Stomach (tissue), 9 donors: ENCODE results near the gene CARMIL3. TPM values are rescaled to one million over a fixed set of nuclear protein-coding genes. Genes with fewer than 3 reads are reported as not detected.
"Not testable (repeated sequence)": the region's sequence is repeated elsewhere in the genome, so short reads cannot be mapped to it uniquely, and the experiment has no call there.

Experiments used
- DNase-seq, 2 donors: peaks; one replicate each; pipeline versions ENCODE4 v3.0.0 to v3.0.0-alpha.2; 2013 to 2019
- H3K27ac ChIP-seq, 5 donors: fragments of 200-600 bp in 4 of 5; sonication (generic) in 4 of 5; one replicate each; pipeline ENCODE4 v1.5.1; 2013 to 2019; ENCODE audit warnings: mild to moderate bottlenecking in 1 of 5, moderate library complexity in 1 of 5
- H3K27me3 ChIP-seq, 3 donors: fragments of 200-600 bp; sonication (generic); one replicate each; pipeline ENCODE4 v1.5.1; 2017 to 2019; ENCODE audit warnings: mixed run types in 1 of 3
- H3K36me3 ChIP-seq, 4 donors: fragments of 200-600 bp; sonication (generic); 1 replicate in 3 of 4; 2 replicates in 1 of 4; pipeline ENCODE4 v1.5.1; 2016 to 2019
- H3K4me1 ChIP-seq, 4 donors: fragments of 200-600 bp; sonication (generic); one replicate each; pipeline ENCODE4 v1.5.1; 2016 to 2019
- H3K4me3 ChIP-seq, 4 donors: fragments of 200-600 bp; sonication (generic) in 3 of 4; one replicate each; pipeline ENCODE4 v1.5.1; 2016 to 2019; ENCODE audit warnings: mild to moderate bottlenecking in 1 of 4
- H3K9me3 ChIP-seq, 4 donors: fragments of 200-600 bp; sonication (generic); one replicate each; pipeline ENCODE4 v1.5.1; 2016 to 2019
- EP300 ChIP-seq: sonication (generic); formaldehyde crosslinking; IDR thresholded peaks from one replicate; pipeline ENCODE4 v1.6.1; 2017; ENCODE audit warnings: antibody characterized with exemption
- POLR2A ChIP-seq, 4 donors: fragments of 450-650 bp; IDR thresholded peaks; one replicate each; pipeline ENCODE4 v1.6.1; 2016; ENCODE audit warnings: antibody characterized with exemption in 4 of 4, control low read depth in 2 of 4, mild to moderate bottlenecking in 1 of 4, moderate library complexity in 1 of 4
- POLR2AphosphoS5 ChIP-seq, 3 donors: sonication (generic); formaldehyde crosslinking; IDR thresholded peaks; one replicate each; pipeline ENCODE4 v1.6.1; 2016; ENCODE audit warnings: antibody characterized with exemption in 3 of 3
- WGBS, 5 donors: extraction: QIAGEN DNeasy Blood & Tissue Kit in 3 of 5; methylation state at CpG; one replicate each; pipeline versions ENCODE4 v1.1.5 to v1.1.7; 2013 to 2018; 5-methylcytosine and 5-hydroxymethylcytosine counted together
- intact Hi-C: fragments of 100-400 bp; cut with DNase I; formaldehyde crosslinking; loops from one replicate; pipeline ENCODE4 v1.15.1; 2023; ENCODE audit warnings: low total_unique reads
- polyA plus RNA-seq, 3 donors: library from polyadenylated mRNA; stranded (reverse); fragments of 200-250 nt; gene quantifications; one replicate each; pipeline ENCODE4 v1.2.3, GENCODE V29; 2013
- total RNA-seq, 5 donors: library from RNA; depleted of rRNA; stranded (reverse); fragments of >200 nt; gene quantifications; one replicate each; pipeline versions ENCODE4 v1.1.0 to v1.2.3, GENCODE V29; 2014 to 2016
- TF ChIP-seq, protein P1 (sequence below), 7 experiments: fragments of 450-650 bp in 4 of 7; fragments of 200-600 bp in 3 of 7; sonication (generic) in 3 of 7; IDR thresholded peaks; one replicate each; pipeline ENCODE4 v1.5.1; 2016 to 2019; ENCODE audit warnings: antibody characterized with exemption in 7 of 7, control low read depth in 2 of 7, mild to moderate bottlenecking in 1 of 7
- donor health status: healthy with polysubstance abuse.
- donor health status: Bipolar disorder and iron deficiency.
- donor health status: healthy.

The CARMIL3 gene
- total and polyA plus RNA-seq, 8 donors: 0.14 to 2.0 (median 0.50) TPM; not detected in 2

DNA sequence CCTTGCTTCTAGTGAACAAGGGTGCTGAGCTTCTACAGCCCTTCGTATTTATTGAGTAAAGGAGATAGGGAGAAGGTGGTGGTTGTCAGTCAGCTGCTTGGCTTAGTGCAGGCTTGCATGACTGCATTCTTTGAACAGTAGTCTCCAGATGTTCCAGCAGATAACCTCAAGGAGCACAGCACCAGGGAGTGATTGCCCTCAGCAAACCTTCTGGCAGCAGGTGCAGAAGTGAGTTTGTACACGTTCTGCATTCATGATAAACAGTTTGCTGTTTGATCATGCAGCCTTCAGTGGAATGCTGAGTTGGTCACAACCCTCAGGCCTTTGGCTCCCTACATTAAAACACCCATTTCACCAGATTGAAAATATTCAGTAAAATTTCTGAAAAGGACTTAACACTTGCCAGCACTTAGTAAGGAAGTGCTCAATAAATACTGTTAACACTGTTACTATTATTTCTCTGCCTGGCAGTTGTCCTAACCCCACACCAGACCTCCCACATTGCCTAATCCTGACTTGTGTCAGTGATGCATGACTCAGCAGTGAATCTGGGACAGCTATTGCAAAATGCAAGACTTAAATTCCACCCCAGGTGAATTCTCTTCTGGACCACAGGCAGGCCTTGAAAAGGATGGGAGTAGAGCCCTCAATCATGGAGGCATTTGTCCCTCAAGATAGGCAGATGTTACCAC, 18.9 kb upstream of the CARMIL3 start:
- WGBS, 5 donors: 34 to 64% (median 46%) methylated on average over 2 of the region's 2 CpGs
- H3K9me3 ChIP-seq: peaks cover 0 to 11% (median 0%) of the 10 kb centered on the region in 4 donors
- no peaks in the 10 kb centered on the region for H3K27me3 ChIP-seq
- peak in 1 of 2 donors; percentile 49 for DNase-seq
- no peaks in the 10 kb centered on the region for H3K36me3 ChIP-seq
- TF ChIP-seq POLR2A (IDR thresholded peaks at IDR 0.05): no peak
- TF ChIP-seq EP300: no peak
- TF ChIP-seq POLR2AphosphoS5 (IDR thresholded peaks at IDR 0.05): no peak
- TF ChIP-seq, protein P1, sequence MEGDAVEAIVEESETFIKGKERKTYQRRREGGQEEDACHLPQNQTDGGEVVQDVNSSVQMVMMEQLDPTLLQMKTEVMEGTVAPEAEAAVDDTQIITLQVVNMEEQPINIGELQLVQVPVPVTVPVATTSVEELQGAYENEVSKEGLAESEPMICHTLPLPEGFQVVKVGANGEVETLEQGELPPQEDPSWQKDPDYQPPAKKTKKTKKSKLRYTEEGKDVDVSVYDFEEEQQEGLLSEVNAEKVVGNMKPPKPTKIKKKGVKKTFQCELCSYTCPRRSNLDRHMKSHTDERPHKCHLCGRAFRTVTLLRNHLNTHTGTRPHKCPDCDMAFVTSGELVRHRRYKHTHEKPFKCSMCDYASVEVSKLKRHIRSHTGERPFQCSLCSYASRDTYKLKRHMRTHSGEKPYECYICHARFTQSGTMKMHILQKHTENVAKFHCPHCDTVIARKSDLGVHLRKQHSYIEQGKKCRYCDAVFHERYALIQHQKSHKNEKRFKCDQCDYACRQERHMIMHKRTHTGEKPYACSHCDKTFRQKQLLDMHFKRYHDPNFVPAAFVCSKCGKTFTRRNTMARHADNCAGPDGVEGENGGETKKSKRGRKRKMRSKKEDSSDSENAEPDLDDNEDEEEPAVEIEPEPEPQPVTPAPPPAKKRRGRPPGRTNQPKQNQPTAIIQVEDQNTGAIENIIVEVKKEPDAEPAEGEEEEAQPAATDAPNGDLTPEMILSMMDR (IDR thresholded peaks at IDR 0.05): no peak
- no peak overlapping the region for H3K27ac ChIP-seq
- H3K4me1 ChIP-seq: peaks cover 10 to 43% (median 22%) of the 10 kb centered on the region in 4 donors
- intact Hi-C loops: loop anchor here (10.0 kb wide), 1 partner anchor 58 kb away; no protein-coding TSS in a partner anchor
- no peak overlapping the region for H3K4me3 ChIP-seq

DNA sequence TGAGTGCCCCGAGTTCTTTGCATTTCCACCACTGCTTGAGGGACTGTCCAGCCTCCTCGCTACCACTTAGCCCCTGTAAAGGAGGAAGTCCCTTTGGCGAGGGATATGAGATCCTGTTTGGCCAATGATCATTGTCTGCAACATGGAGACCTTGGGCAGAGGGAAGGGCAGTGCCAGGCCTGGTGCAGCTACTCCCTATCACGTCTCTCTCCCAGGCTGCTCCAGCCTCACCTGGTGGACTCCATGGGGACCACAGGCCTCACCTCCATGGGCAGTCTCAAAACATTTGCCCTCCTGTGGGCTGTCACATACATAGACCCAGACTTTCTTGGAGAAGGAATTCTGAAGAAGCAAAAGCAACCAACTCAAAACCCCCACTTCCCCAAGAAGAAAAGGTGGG, 16.0 kb upstream of the CARMIL3 start:
- Histone ChIP-seq H3K9me3 (peaks cover 0 to 11% (median 0%) of the 10 kb centered on the region in 4 donors), H3K4me1 (peaks cover 10 to 44% (median 22%) of the 10 kb centered on the region in 4 donors), H3K4me3 (peak overlapping the region; percentile 51 to 67 (median 56)), H3K27ac (peak overlapping the region; percentile 89 to 95 (median 90))
- H3K27me3 ChIP-seq, H3K36me3 ChIP-seq, DNase-seq: not testable (repeated sequence)
- intact Hi-C loops: loop anchor here (10.0 kb wide), 1 partner anchor 61 kb away; no protein-coding TSS in a partner anchor
- 17 to 49% (median 31%) methylated on average over 3 to 4 of the region's 4 CpGs for WGBS, 5 donors

DNA sequence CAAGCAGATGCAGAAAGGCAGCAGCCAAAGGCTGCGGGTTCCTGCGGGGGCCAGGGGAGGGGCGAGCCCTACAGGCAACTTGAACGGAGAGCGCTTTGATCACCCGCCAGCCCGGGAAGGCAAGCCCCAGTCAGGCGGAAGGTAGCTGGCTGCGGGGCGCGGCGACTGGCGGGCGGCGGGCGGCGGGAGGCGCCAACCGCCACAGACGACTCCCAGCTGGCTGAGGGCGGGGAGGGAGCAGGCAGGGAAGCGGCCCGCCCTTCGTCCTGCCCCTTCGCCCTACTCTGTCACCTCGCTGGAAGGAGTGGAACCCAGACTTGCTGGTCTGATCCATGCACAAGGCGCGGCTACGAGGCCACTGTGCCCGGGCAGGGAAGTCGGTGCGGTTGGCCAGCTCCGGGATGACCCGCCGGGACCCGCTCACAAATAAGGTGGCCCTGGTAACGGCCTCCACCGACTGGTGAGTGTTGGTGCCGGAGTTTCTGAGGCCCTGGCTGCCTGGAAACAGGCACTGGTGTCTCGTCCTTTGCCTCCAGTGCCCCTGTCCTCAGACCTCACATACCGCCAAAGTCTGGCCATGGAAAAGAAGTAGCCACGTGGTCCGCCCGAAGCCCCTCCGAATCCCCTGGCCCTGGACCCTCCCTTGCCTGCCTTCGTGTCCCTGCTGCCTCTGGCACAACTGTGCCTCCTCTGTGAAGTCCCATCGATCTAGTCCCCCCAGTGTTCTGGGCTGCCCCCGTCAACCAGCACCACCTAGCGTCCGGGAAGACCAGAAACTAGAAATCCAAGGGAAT, 15.4 kb upstream of the CARMIL3 start:
- peaks cover 10 to 44% (median 22%) of the 10 kb centered on the region in 4 donors for H3K4me1 ChIP-seq
- H3K27ac ChIP-seq: peak overlapping the region; percentile 89 to 95 (median 90)
- no peaks in the 10 kb centered on the region for H3K36me3 ChIP-seq
- intact Hi-C loops: loop anchor here (10.0 kb wide), 1 partner anchor 62 kb away; no protein-coding TSS in a partner anchor
- DNase-seq: peak; percentile 90 to 95
- H3K27me3 ChIP-seq: no peaks in the 10 kb centered on the region
- peak overlapping the region; percentile 51 to 67 (median 56) for H3K4me3 ChIP-seq
- WGBS, 5 donors: 0 to 1% (median 0%) methylated on average over 38 to 50 of the region's 50 CpGs
- H3K9me3 ChIP-seq: peaks cover 0 to 11% (median 0%) of the 10 kb centered on the region in 4 donors
- peak in 2 of 3 donors; percentile 6 to 61 for TF ChIP-seq POLR2AphosphoS5 (IDR thresholded peaks at IDR 0.05)
- TF ChIP-seq, protein P1 (IDR thresholded peaks at IDR 0.05): peak in 4 of 7 experiments; percentile 31 to 74 (median 68)
- TF ChIP-seq EP300: no peak

DNA sequence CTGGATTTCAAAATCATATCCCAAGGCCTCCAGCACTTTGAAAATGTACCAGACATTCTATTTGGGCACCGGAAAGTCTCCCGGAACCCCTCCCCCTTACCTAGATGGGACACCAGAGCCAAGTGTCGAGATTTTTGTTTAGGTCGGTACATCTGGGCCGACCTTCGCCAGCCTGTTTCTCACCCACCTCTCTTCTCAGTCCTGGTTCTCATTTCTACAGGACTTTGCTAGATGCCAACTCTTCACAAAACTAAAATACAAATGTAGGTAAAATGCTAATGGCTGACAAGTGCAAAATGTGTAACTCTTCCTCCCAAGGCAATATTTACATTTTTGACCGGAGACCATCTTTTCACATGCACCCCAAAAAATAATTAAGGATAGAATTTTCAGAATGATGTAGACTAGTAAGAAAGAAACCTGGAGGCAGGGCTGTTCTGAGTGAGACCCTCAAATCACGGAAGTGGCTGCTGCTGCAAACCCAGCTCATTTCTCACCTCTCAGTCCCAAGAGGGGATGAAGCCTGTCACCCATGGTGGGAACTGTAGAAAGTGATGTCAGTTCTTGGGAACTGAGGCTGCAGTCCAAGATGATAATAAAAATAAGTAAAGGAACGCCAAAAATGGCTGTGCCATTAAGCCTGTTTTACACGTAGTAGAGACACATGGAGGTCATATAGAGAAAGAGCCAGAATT, 14.7 kb upstream of the CARMIL3 start:
- DNase-seq, H3K36me3 ChIP-seq, H3K9me3 ChIP-seq, H3K27me3 ChIP-seq: not testable (repeated sequence)
- intact Hi-C loops: loop anchor here (10.0 kb wide), 1 partner anchor 62 kb away; no protein-coding TSS in a partner anchor
- Histone ChIP-seq H3K27ac (peak overlapping the region; percentile 89 to 95 (median 90)), H3K4me3 (peak overlapping the region; percentile 51 to 67 (median 56)), H3K4me1 (peaks cover 10 to 44% (median 22%) of the 10 kb centered on the region in 4 donors)
- WGBS, 5 donors: 39 to 46% (median 43%) methylated on average over 10 of the region's 10 CpGs

DNA sequence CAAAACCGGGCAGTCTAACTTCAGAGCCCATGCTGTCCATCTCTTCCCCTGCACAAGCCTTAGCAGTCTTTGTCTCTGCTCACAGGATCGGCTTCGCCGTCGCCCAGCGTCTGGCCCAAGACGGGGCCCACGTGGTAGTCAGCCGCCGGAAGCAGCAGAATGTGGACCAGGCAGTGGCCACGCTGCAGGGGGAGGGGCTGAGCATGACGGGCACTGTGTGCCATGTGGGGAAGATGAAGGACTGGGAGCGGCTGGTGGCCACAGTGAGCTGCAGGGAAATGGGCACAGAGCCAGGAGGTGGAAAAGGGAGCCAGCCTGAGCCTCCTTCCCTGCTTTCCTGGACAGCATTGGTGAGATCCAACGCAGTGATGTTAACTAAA, 14.2 kb upstream of the CARMIL3 start:
- Histone ChIP-seq H3K36me3 (no peaks in the 10 kb centered on the region), H3K27ac (no peak overlapping the region), H3K4me1 (peaks cover 10 to 43% (median 22%) of the 10 kb centered on the region in 4 donors), H3K4me3 (no peak overlapping the region), H3K9me3 (peaks cover 0 to 2% (median 0%) of the 10 kb centered on the region in 4 donors), H3K27me3 (no peaks in the 10 kb centered on the region)
- TF ChIP-seq POLR2AphosphoS5 (IDR thresholded peaks at IDR 0.05) (no peak), EP300 (no peak), POLR2A (IDR thresholded peaks at IDR 0.05) (no peak)
- intact Hi-C loops: loop anchor here (10.0 kb wide), 1 partner anchor 63 kb away; no protein-coding TSS in a partner anchor
- peak; percentile 14 to 50 for DNase-seq
- WGBS, 5 donors: 60 to 77% (median 65%) methylated on average over 12 to 14 of the region's 14 CpGs
